Muscle of leg (tissue), 11 donors: Measurements from ENCODE around the gene HES7. TPM values are rescaled to one million over a fixed set of nuclear protein-coding genes. Genes with fewer than 3 reads are reported as not detected.
A peak's percentile ranks its signal among the peaks of the same experiment; 100 is the strongest.

Experiments
- DNase-seq: peaks from one replicate; pipeline ENCODE4 v3.0.0; 2013
- H3K27ac ChIP-seq: one replicate; pipeline ENCODE4 v1.5.1; 2013; ENCODE audit warnings: mild to moderate bottlenecking, low read length, control low read depth
- H3K27me3 ChIP-seq: one replicate; pipeline ENCODE4 v1.6.1; 2013; ENCODE audit warnings: low read length; ENCODE audit not compliant: control insufficient read depth, insufficient read depth
- H3K36me3 ChIP-seq: one replicate; pipeline ENCODE4 v1.6.1; 2013; ENCODE audit warnings: low read length; ENCODE audit not compliant: control insufficient read depth, insufficient read depth
- H3K4me1 ChIP-seq: one replicate; pipeline ENCODE4 v1.6.1; 2013; ENCODE audit warnings: low read length; ENCODE audit not compliant: control insufficient read depth, insufficient read depth
- H3K4me3 ChIP-seq: one replicate; pipeline ENCODE4 v1.5.1; 2013; ENCODE audit warnings: low read length, control low read depth
- H3K9me3 ChIP-seq: replicated peaks from 2 replicates; pipeline ENCODE4 v1.6.1; 2013; ENCODE audit warnings: low read depth, low read length; ENCODE audit not compliant: control insufficient read depth
- WGBS: methylation state at CpG from one replicate; pipeline ENCODE4 v1.1.5; 2013; ENCODE audit warnings: missing lambda C conversion rate; ENCODE audit not compliant: insufficient coverage; 5-methylcytosine and 5-hydroxymethylcytosine counted together
- polyA plus RNA-seq, 8 donors: library from polyadenylated mRNA; unstranded; fragments of 120-200 nt; gene quantifications; one replicate each; pipeline versions ENCODE4 v1.2.1 to v1.2.3, GENCODE V29; 2013; ENCODE audit warnings: inconsistent platforms in 1 of 8, low replicate concordance in 1 of 8; ENCODE audit not compliant: insufficient read length in 8 of 8, insufficient read depth in 1 of 8
- total RNA-seq: library from RNA; stranded (reverse); fragments of 120-200 nt; gene quantifications from one replicate; pipeline ENCODE4 v1.2.4, GENCODE V29; 2013

The HES7 gene
- total and polyA plus RNA-seq, 9 donors = 0.08 to 0.28 (median 0.15) TPM; not detected in 2

DNA sequence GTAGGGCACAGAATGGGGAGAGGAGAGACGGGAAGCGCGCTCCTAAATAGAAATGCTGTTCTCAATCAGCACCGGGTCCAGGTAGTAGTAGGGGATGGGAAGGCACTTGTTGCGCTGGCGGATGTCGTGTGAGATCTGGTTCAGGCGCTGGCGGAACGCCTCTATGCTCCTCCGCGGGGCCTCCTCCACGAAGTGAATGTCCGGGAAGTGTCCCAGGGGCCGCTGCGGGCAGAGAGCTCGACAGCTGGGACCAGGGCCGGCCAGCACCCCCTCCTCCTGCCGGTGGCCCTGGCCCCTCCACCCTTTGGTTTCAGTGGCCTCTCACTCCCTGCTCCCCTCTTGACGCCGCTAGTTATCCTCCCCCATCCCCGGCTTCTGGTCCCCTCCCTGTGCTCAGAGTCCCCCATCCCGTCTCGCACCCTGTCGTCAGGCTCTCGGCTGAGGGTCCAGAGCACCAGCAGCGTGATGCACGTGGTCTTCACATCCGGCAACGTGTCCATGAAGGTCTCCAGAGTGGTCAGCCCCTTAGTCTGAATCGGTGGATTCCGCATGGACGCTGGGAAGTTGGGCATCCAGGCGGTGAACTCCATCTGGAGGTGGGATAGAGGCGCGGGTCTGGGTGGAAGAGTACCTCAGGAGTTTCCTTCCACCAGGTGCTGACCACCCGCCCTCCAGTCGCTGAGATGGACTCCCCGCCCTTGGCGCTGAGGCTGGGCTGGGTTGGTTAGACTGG, 51.0 kb downstream of the HES7 start:
- H3K4me3 ChIP-seq = no peak overlapping the region
- peaks cover 84% of the 10 kb centered on the region for H3K27me3 ChIP-seq
- DNase-seq = peak; percentile 39
- no peak overlapping the region for H3K27ac ChIP-seq
- H3K9me3 ChIP-seq = no peaks in the 10 kb centered on the region
- H3K36me3 ChIP-seq = no peaks in the 10 kb centered on the region
- 4% methylated on average over 31 of the region's 40 CpGs for WGBS
- H3K4me1 ChIP-seq = peaks cover 23% of the 10 kb centered on the region

DNA sequence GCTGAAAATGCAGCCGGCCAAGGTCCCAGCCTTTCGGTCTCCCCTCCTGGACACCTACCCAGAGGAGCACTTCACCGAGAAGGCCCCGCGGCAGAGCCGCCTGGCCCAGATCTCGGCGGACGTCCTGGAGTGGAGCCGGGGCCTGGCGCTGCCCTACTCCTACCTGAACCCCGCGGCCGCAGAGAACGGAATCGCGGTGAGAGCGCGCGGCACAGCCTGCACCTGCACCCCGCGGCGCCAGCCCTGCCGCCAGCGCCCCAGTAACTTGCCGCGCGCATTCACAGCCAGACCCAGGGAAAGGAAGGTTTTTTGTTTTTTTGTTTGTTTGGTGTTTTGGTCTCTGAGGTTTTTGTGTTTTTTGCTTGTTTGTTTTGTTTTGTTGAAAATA, 51.6 kb downstream of the HES7 start:
- Histone ChIP-seq H3K27me3 (peaks cover 83% of the 10 kb centered on the region), H3K36me3 (no peaks in the 10 kb centered on the region), H3K4me3 (no peak overlapping the region), H3K4me1 (peaks cover 23% of the 10 kb centered on the region), H3K9me3 (no peaks in the 10 kb centered on the region), H3K27ac (no peak overlapping the region)
- WGBS = 4% methylated on average over 24 of the region's 28 CpGs
- no peak for DNase-seq

DNA sequence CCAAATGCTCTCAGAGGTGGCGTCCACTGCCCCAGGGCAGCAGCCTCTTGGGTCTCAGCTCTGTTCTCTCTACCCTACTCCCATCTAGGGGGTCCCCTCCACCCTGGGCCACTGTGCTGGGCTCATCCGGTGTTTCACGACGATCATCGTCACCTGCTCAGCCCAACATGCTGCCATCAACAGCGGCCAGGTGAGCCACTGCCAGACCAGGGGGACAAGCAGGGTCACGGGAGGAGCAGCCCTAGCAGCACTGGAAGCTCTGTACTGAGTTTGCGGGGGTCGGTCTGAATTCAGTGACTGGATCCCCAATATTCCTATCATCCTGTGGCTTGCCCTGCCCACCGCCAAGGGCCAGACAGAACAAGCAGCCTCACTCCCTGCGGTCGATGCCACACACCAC, 52.4 kb downstream of the HES7 start:
- H3K27ac ChIP-seq = no peak overlapping the region
- H3K27me3 ChIP-seq = peaks cover 83% of the 10 kb centered on the region
- DNase-seq = no peak
- no peaks in the 10 kb centered on the region for H3K9me3 ChIP-seq
- 76% methylated on average over 9 of the region's 12 CpGs for WGBS
- H3K4me3 ChIP-seq = no peak overlapping the region
- H3K4me1 ChIP-seq = peaks cover 23% of the 10 kb centered on the region
- no peaks in the 10 kb centered on the region for H3K36me3 ChIP-seq

Other genes starting within 250 kb of the HES7 start
- 47.6 TPM for gene CHD3, start 235.3 kb downstream of the HES7 start, total RNA-seq
- gene CHD3, start 235.3 kb downstream of the HES7 start, polyA plus RNA-seq = 100 to 1,000 TPM in 1 of 8 donors, 10 to 100 TPM in 7; 54.6 to 124 (median 78.2) TPM
- 3.0 TPM for gene RNF227, start 207.8 kb downstream of the HES7 start, total RNA-seq
- gene RNF227, start 207.8 kb downstream of the HES7 start, polyA plus RNA-seq = 1 to 10 TPM; 2.5 to 4.1 (median 3.0) TPM
- gene KCNAB3, start 194.2 kb downstream of the HES7 start, total RNA-seq = 2.4 TPM
- 1 to 10 TPM; 3.5 to 9.5 (median 5.2) TPM for gene KCNAB3, start 194.2 kb downstream of the HES7 start, polyA plus RNA-seq
- gene TRAPPC1, start 192.2 kb downstream of the HES7 start, total RNA-seq = 14.3 TPM
- gene TRAPPC1, start 192.2 kb downstream of the HES7 start, polyA plus RNA-seq = 100 to 1,000 TPM in 4 of 8 donors, 10 to 100 TPM in 4; 83.3 to 107 (median 101) TPM
- 15.8 TPM for gene CNTROB, start 191.9 kb downstream of the HES7 start, total RNA-seq
- gene CNTROB, start 191.9 kb downstream of the HES7 start, polyA plus RNA-seq = 10 to 100 TPM; 29.5 to 41.0 (median 35.2) TPM
- gene GUCY2D, start 121.5 kb downstream of the HES7 start, total RNA-seq = under 0.01 TPM
- gene GUCY2D, start 121.5 kb downstream of the HES7 start, polyA plus RNA-seq = under 1 TPM in 2 of 8 donors, not detected in 6; 0.04 to 0.11 TPM
- 0.31 TPM for gene ALOX15B, start 85.0 kb downstream of the HES7 start, total RNA-seq
- under 1 TPM; 0.05 to 0.59 (median 0.30) TPM for gene ALOX15B, start 85.0 kb downstream of the HES7 start, polyA plus RNA-seq
- not detected for gene ALOX12B, start 36.4 kb downstream of the HES7 start, total RNA-seq
- not detected for gene ALOX12B, start 36.4 kb downstream of the HES7 start, polyA plus RNA-seq
- gene ALOXE3, start 5.6 kb downstream of the HES7 start, total RNA-seq = not detected
- gene ALOXE3, start 5.6 kb downstream of the HES7 start, polyA plus RNA-seq = not detected
- gene PER1, start 28.3 kb upstream of the HES7 start, total RNA-seq = 25.6 TPM
- 100 to 1,000 TPM in 1 of 8 donors, 10 to 100 TPM in 7; 42.4 to 103 (median 63.9) TPM for gene PER1, start 28.3 kb upstream of the HES7 start, polyA plus RNA-seq
- 10.9 TPM for gene VAMP2, start 38.8 kb upstream of the HES7 start, total RNA-seq
- 10 to 100 TPM; 55.7 to 77.2 (median 62.3) TPM for gene VAMP2, start 38.8 kb upstream of the HES7 start, polyA plus RNA-seq
- gene TMEM107, start 52.3 kb upstream of the HES7 start, total RNA-seq = 17.7 TPM
- gene TMEM107, start 52.3 kb upstream of the HES7 start, polyA plus RNA-seq = 1 to 10 TPM; 6.1 to 9.2 (median 7.1) TPM
- gene BORCS6, start 66.1 kb upstream of the HES7 start, total RNA-seq = 5.7 TPM
- gene BORCS6, start 66.1 kb upstream of the HES7 start, polyA plus RNA-seq = 1 to 10 TPM; 3.7 to 5.4 (median 5.0) TPM
- 13.5 TPM for gene AURKB, start 86.5 kb upstream of the HES7 start, total RNA-seq
- 10 to 100 TPM; 13.8 to 26.4 (median 22.8) TPM for gene AURKB, start 86.5 kb upstream of the HES7 start, polyA plus RNA-seq
- gene CTC1, start 124.0 kb upstream of the HES7 start, total RNA-seq = 4.8 TPM
- 10 to 100 TPM in 4 of 8 donors, 1 to 10 TPM in 4; 7.9 to 14.5 (median 9.8) TPM for gene CTC1, start 124.0 kb upstream of the HES7 start, polyA plus RNA-seq
- gene PFAS, start 125.2 kb upstream of the HES7 start, total RNA-seq = 23.1 TPM
- 10 to 100 TPM; 21.7 to 32.5 (median 28.1) TPM for gene PFAS, start 125.2 kb upstream of the HES7 start, polyA plus RNA-seq
- gene RANGRF, start 164.6 kb upstream of the HES7 start, total RNA-seq = 12.9 TPM
- 10 to 100 TPM; 22.0 to 28.3 (median 22.9) TPM for gene RANGRF, start 164.6 kb upstream of the HES7 start, polyA plus RNA-seq
- 0.35 TPM for gene SLC25A35, start 171.3 kb upstream of the HES7 start, total RNA-seq
- 1 to 10 TPM; 1.4 to 2.9 (median 1.8) TPM for gene SLC25A35, start 171.3 kb upstream of the HES7 start, polyA plus RNA-seq
- gene ARHGEF15, start 186.1 kb upstream of the HES7 start, total RNA-seq = 5.1 TPM
- 10 to 100 TPM; 11.8 to 16.4 (median 13.9) TPM for gene ARHGEF15, start 186.1 kb upstream of the HES7 start, polyA plus RNA-seq
- gene ODF4, start 215.7 kb upstream of the HES7 start, total RNA-seq = not detected
- not detected for gene ODF4, start 215.7 kb upstream of the HES7 start, polyA plus RNA-seq